GM19452 (cell line): ENCODE data around the gene ZNF69.

Experiments used
- ATAC-seq: cut with Tn5 transposase; IDR thresholded peaks from one replicate; pipeline ENCODE4 v1.9.1; 2021; ENCODE audit not compliant: unreplicated experiment

The ZNF69 gene

DNA sequence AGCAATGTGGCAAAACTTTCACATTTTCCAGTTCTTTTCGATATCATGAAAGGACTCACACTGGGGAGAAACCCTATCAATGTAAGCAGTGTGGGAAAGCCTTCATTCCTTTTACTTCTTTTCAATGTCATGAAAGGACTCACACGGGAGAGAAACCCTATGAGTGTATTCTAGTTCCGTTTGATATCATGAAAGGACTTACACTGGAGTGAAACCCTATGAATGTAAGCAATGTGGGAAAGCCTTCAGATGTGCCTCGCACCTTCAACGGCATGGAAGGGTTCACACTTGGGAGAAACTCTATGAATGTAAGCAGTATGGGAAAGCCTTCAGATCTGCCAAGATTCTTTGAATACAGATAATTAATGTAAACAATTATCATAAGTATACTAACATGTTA lies 62.7 kb downstream of the ZNF69 start:
- no peak for ATAC-seq
